Measurements from ENCODE around the gene ZSWIM1.
A peak's percentile ranks its signal among the peaks of the same experiment; 100 is the strongest.

Gene ZSWIM1

GRCh38 chr20:45909336-45909808 is 28.3 kb downstream of the ZSWIM1 start:
- no peak for DNase-seq (ENCODE audit: low read depth)

GRCh38 chr20:45909817-45910669 is 29.0 kb downstream of the ZSWIM1 start:
- DNase-seq (ENCODE audit: low read depth) = no peak

GRCh38 chr20:45910670-45911485 is 29.9 kb downstream of the ZSWIM1 start:
- peak; percentile 92 for DNase-seq (ENCODE audit: low read depth)

GRCh38 chr20:45911486-45912343 is 30.7 kb downstream of the ZSWIM1 start, which contains the start of gene PLTP:
Gene PLTP, minus strand, starts transcription at chr20:45912155. Its CDS starts 703 bp downstream, at chr20:45911452.
- no peak for DNase-seq (ENCODE audit: low read depth)

GRCh38 chr20:45912344-45912682 is 31.3 kb downstream of the ZSWIM1 start:
- no peak for DNase-seq (ENCODE audit: low read depth)

- DNase-seq (ENCODE audit: low read depth) = no peak
These were observed 32.1 kb downstream of the ZSWIM1 start for GRCh38 chr20:45913116-45913515.

- DNase-seq (ENCODE audit: low read depth) = no peak
These were observed 36.7 kb downstream of the ZSWIM1 start for GRCh38 chr20:45917790-45918141.

- no peak for DNase-seq (ENCODE audit: low read depth)
These were observed 37.2 kb downstream of the ZSWIM1 start for GRCh38 chr20:45918182-45918737.

- no peak for DNase-seq (ENCODE audit: low read depth)
These were observed 37.9 kb downstream of the ZSWIM1 start for GRCh38 chr20:45918779-45919537.

- no peak for DNase-seq (ENCODE audit: low read depth)
These were observed 38.7 kb downstream of the ZSWIM1 start for GRCh38 chr20:45919542-45920399.

- no peak for DNase-seq (ENCODE audit: low read depth)
These were observed 39.7 kb downstream of the ZSWIM1 start for GRCh38 chr20:45920462-45921336.

- no peak for DNase-seq (ENCODE audit: low read depth)
These were observed 40.5 kb downstream of the ZSWIM1 start for GRCh38 chr20:45921337-45922189.

GRCh38 chr20:45924391-45925261 is 43.6 kb downstream of the ZSWIM1 start:
- no peak for DNase-seq (ENCODE audit: low read depth)

GRCh38 chr20:45925821-45926506 is 44.9 kb downstream of the ZSWIM1 start:
- DNase-seq (ENCODE audit: low read depth) = no peak

- no peak for DNase-seq (ENCODE audit: low read depth)
These were observed 45.7 kb downstream of the ZSWIM1 start for GRCh38 chr20:45926731-45927070.

GRCh38 chr20:45927071-45927878 is 46.2 kb downstream of the ZSWIM1 start:
- DNase-seq (ENCODE audit: low read depth) = no peak
